ENCODE results near the gene SLC10A7. TPM values are rescaled to one million over a fixed set of nuclear protein-coding genes. Genes with fewer than 3 reads are reported as not detected.

SLC10A7 gene
- total RNA-seq, 4 donors from 2014 or later = 7.4 to 34.5 (median 17.1) TPM

DNA sequence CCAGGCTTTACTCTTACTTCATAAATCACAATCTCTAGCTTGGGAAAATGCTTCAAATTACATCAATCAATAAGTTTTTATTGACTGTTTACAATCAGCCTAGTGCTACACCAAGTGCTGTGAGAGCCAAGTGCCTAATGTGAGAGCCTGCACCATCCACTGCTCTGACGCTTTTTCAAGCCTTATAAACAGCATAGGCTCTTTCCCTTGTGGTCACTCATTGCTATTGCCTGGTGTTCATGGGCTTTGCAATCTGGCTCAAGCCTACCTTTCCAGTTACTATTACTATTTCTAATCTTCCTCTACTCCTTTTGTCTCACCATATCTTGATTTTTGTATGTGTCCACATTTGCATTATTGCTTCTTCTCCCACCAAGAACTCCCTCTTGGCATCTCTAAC is 230.4 kb downstream of the SLC10A7 start:
- intact Hi-C loops (cut with DNase I; ENCODE audit: low total_unique reads) = no loop called here
- Histone ChIP-seq H3K36me3 (no peaks in the 10 kb centered on the region), H3K4me3 (no peak overlapping the region), H3K27ac (no peak overlapping the region), H3K9me3 (no peaks in the 10 kb centered on the region), H3K4me1 (no peaks in the 10 kb centered on the region), H3K27me3 (no peaks in the 10 kb centered on the region)
- DNase-seq = no peak
- TF ChIP-seq, protein P1, sequence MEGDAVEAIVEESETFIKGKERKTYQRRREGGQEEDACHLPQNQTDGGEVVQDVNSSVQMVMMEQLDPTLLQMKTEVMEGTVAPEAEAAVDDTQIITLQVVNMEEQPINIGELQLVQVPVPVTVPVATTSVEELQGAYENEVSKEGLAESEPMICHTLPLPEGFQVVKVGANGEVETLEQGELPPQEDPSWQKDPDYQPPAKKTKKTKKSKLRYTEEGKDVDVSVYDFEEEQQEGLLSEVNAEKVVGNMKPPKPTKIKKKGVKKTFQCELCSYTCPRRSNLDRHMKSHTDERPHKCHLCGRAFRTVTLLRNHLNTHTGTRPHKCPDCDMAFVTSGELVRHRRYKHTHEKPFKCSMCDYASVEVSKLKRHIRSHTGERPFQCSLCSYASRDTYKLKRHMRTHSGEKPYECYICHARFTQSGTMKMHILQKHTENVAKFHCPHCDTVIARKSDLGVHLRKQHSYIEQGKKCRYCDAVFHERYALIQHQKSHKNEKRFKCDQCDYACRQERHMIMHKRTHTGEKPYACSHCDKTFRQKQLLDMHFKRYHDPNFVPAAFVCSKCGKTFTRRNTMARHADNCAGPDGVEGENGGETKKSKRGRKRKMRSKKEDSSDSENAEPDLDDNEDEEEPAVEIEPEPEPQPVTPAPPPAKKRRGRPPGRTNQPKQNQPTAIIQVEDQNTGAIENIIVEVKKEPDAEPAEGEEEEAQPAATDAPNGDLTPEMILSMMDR (IDR thresholded peaks at IDR 0.05) = no peak

DNA sequence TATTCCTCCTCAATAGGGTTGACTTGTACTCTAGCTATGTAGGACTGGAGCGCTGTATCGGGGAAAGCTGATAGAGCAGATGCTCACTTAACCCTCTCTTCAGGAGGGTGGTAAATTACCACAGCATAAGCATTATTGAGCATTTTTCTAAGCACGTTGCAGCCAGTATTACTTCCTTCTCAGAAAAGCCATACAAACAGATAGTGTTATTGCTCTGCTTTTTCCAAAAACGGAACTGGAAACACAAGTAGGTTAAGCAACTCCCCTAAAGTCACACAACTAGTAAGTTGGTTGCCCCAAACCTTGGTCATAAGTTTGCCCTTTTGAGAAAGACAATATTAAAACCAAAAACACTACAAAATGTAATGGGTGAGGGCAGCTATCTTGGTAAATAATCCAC is 233.5 kb downstream of the SLC10A7 start:
- H3K36me3 ChIP-seq = no peaks in the 10 kb centered on the region
- H3K9me3 ChIP-seq = no peaks in the 10 kb centered on the region
- H3K4me1 ChIP-seq = no peaks in the 10 kb centered on the region
- intact Hi-C loops (cut with DNase I; ENCODE audit: low total_unique reads) = no loop called here
- no peak overlapping the region for H3K4me3 ChIP-seq
- no peak for DNase-seq
- H3K27me3 ChIP-seq = no peaks in the 10 kb centered on the region
- H3K27ac ChIP-seq = no peak overlapping the region
- no peak for TF ChIP-seq POLR2A (IDR thresholded peaks at IDR 0.05)
- TF ChIP-seq, protein P1 (IDR thresholded peaks at IDR 0.05) = no peak

DNA sequence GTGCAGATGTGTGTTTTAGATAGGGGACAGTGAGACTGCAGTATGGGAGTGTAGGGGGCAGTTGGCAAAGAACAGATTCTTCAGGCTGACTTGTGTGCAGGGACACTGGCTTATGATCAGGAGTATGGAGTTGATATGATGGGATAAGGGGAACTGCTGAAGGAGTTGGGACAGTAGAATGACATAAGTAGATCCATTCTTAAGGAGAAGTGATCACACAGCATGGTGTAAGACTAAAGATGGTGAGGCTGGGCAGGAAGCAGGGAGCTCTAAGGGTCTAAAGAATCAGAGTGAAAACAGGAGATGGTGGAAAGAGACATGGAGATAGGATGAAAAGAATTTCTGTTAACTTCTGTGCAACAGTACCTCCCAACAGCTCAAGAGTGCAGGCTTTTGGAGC is 236.7 kb downstream of the SLC10A7 start:
- no peaks in the 10 kb centered on the region for H3K27me3 ChIP-seq
- DNase-seq = no peak
- H3K27ac ChIP-seq = no peak overlapping the region
- intact Hi-C loops (cut with DNase I; ENCODE audit: low total_unique reads) = no loop called here
- TF ChIP-seq, protein P1 (IDR thresholded peaks at IDR 0.05) = no peak
- TF ChIP-seq POLR2A (IDR thresholded peaks at IDR 0.05) = no peak
- no peak overlapping the region for H3K4me3 ChIP-seq
- no peaks in the 10 kb centered on the region for H3K36me3 ChIP-seq
- H3K9me3 ChIP-seq = no peaks in the 10 kb centered on the region
- no peaks in the 10 kb centered on the region for H3K4me1 ChIP-seq

DNA sequence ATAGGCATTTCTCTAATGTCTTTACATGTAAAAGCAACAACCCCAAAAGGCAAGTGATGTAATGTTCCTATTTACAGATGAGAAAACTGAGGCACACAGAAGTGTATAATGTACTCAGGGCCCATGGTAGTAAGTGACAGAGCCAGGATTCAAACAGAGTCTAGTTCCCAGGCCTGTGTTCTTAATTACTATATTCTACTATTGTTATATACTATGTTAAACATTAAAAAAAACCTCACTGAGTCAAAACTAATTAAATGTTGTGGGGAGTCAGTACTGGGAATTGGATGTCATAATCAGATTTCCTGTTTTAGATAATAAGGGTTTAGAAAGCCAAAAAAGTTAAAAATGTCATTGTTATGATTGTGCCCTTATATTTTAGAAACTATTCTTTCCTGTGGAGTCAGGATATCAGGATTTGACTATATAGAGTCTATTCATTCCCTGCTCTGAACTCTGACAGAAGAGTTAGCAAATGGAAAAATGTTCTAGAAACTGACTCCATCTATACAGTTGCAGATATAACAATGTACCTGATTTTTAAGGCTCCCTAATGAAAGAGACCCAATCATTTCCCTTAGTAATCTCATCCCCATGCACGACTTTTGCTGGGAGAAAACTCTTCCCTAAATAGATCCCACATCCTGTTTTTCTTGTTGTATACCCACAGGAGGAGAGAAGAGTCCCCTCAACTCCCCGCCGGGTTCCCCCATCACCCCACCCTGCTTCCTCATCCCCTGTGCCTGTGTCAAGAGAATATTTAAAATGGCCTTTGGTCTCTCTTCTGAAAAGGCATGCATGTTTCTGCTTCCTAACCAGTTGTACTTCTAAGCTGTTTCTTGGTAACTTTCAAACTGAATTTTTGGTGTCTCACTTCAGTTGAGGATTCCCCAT is 237.7 kb downstream of the SLC10A7 start:
- Histone ChIP-seq H3K4me1 (no peaks in the 10 kb centered on the region), H3K4me3 (no peak overlapping the region), H3K27me3 (no peaks in the 10 kb centered on the region), H3K27ac (no peak overlapping the region), H3K36me3 (no peaks in the 10 kb centered on the region), H3K9me3 (no peaks in the 10 kb centered on the region)
- TF ChIP-seq, protein P1 (IDR thresholded peaks at IDR 0.05) = no peak
- no peak for TF ChIP-seq POLR2A (IDR thresholded peaks at IDR 0.05)
- intact Hi-C loops (cut with DNase I; ENCODE audit: low total_unique reads) = no loop called here
- DNase-seq = no peak

DNA sequence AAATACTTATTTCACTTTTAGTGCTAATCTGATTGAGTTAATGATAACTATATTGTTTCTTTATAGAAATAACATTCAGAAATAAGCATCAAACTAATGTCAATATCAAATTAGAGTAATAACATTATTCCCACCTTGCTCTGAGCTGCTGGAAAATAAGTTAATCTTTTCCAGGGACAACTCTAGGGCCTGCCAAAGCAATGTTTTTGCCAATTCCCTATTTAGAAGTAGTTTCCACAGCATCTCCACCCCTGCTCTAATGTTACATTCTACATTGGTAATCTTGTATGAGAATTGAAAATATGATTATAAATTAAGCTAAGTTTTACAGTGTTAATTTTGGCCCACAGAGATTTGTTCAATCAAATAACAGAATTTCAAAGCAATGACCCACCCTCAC is 239.1 kb downstream of the SLC10A7 start:
- no peak overlapping the region for H3K27ac ChIP-seq
- no peak for DNase-seq
- TF ChIP-seq, protein P1 (IDR thresholded peaks at IDR 0.05) = no peak
- TF ChIP-seq POLR2A (IDR thresholded peaks at IDR 0.05) = no peak
- H3K9me3 ChIP-seq = no peaks in the 10 kb centered on the region
- no peaks in the 10 kb centered on the region for H3K36me3 ChIP-seq
- H3K27me3 ChIP-seq = no peaks in the 10 kb centered on the region
- no peak overlapping the region for H3K4me3 ChIP-seq
- no peaks in the 10 kb centered on the region for H3K4me1 ChIP-seq
- intact Hi-C loops (cut with DNase I; ENCODE audit: low total_unique reads) = no loop called here

Measured in uterus (tissue), 4 donors.